ENCODE measurements around the gene PSD2. TPM values are rescaled to one million over a fixed set of nuclear protein-coding genes. Genes with fewer than 3 reads are reported as not detected.

PSD2 gene
- polyA plus RNA-seq, 3 donors, result not detected

GRCh38 chr5:139880416-139881142, 85.0 kb downstream of the PSD2 start:
- no peaks in the 10 kb centered on the region for H4K20me1 ChIP-seq (ENCODE audit: insufficient read depth, low read length)
- H3K4me1 ChIP-seq (ENCODE audit: control insufficient read depth in 1 of 2, insufficient read depth in 2 of 2, low read length in 2 of 2), result no peaks in the 10 kb centered on the region
- H3K4me2 ChIP-seq (replicated peaks; ENCODE audit: extremely low read depth, low read length, poor library complexity, severe bottlenecking), result no peak overlapping the region
- H3K27ac Mint-ChIP-seq, result no peak overlapping the region
- H3K27me3 ChIP-seq (ENCODE audit: control insufficient read depth in 2 of 2, insufficient read depth in 2 of 2, low read length in 2 of 2), result no peaks in the 10 kb centered on the region
- no peak for TF ChIP-seq CTCF (IDR thresholded peaks at IDR 0.05)
- H3K4me3 ChIP-seq (replicated peaks in 1 of 3; ENCODE audit: low read depth in 2 of 3, low read length in 3 of 3), result no peak overlapping the region
- H3K4me1 Mint-ChIP-seq, result no peaks in the 10 kb centered on the region
- no peaks in the 10 kb centered on the region for H3K36me3 Mint-ChIP-seq
- H3K36me3 ChIP-seq (replicated peaks in 1 of 2; ENCODE audit: control insufficient read depth in 1 of 2, insufficient read depth in 2 of 2, low read length in 2 of 2), result no peaks in the 10 kb centered on the region
- peaks cover 3 to 12% (median 9%) of the 10 kb centered on the region in 3 donors for H3K27me3 Mint-ChIP-seq (ENCODE audit: low read depth in 3 of 3)
- no peaks in the 10 kb centered on the region for H3K79me2 ChIP-seq (ENCODE audit: insufficient read depth, low read length)
- H2AFZ ChIP-seq (ENCODE audit: insufficient read depth, low read depth, low read length, poor library complexity, severe bottlenecking), result no peak overlapping the region
- intact Hi-C loops (cut with micrococcal nuclease), result no loop called here
- H3K9me3 Mint-ChIP-seq, result peaks cover 0 to 8% (median 3%) of the 10 kb centered on the region in 7 donors
- no peak overlapping the region for H3K9ac ChIP-seq (ENCODE audit: insufficient read depth, low read length, poor library complexity, severe bottlenecking)
- H3K27ac ChIP-seq (ENCODE audit: low read depth in 1 of 2, low read length in 2 of 2), result no peak overlapping the region
- H3K9me3 ChIP-seq (replicated peaks in 1 of 2; ENCODE audit: control insufficient read depth in 1 of 2, insufficient read depth in 1 of 2, low read length in 2 of 2), result no peaks in the 10 kb centered on the region
- DNase-seq, result no peak
- H3K4me3 Mint-ChIP-seq, result no peak overlapping the region
- WGBS (ENCODE audit: insufficient coverage), result 100% methylated on average over 2 of the region's 18 CpGs

GRCh38 chr5:139881143-139881733, 85.6 kb downstream of the PSD2 start:
- no peak overlapping the region for H3K4me2 ChIP-seq (replicated peaks; ENCODE audit: extremely low read depth, low read length, poor library complexity, severe bottlenecking)
- intact Hi-C loops (cut with micrococcal nuclease), result no loop called here
- no peak overlapping the region for H2AFZ ChIP-seq (ENCODE audit: insufficient read depth, low read depth, low read length, poor library complexity, severe bottlenecking)
- Mint-ChIP-seq H3K36me3 (no peaks in the 10 kb centered on the region), H3K4me1 (no peaks in the 10 kb centered on the region), H3K27me3 (ENCODE audit: low read depth in 3 of 3) (peaks cover under 1 to 12% (median 9%) of the 10 kb centered on the region in 3 donors), H3K4me3 (no peak overlapping the region), H3K27ac (no peak overlapping the region), H3K9me3 (peaks cover 0 to 5% (median 0%) of the 10 kb centered on the region in 7 donors)
- H3K36me3 ChIP-seq (replicated peaks in 1 of 2; ENCODE audit: control insufficient read depth in 1 of 2, insufficient read depth in 2 of 2, low read length in 2 of 2), result no peaks in the 10 kb centered on the region
- H4K20me1 ChIP-seq (ENCODE audit: insufficient read depth, low read length), result no peaks in the 10 kb centered on the region
- 96% methylated on average over 5 of the region's 5 CpGs for WGBS (ENCODE audit: insufficient coverage)
- TF ChIP-seq CTCF (IDR thresholded peaks at IDR 0.05), result no peak
- no peak for DNase-seq
- H3K4me1 ChIP-seq (ENCODE audit: control insufficient read depth in 1 of 2, insufficient read depth in 2 of 2, low read length in 2 of 2), result no peaks in the 10 kb centered on the region
- H3K9me3 ChIP-seq (replicated peaks in 1 of 2; ENCODE audit: control insufficient read depth in 1 of 2, insufficient read depth in 1 of 2, low read length in 2 of 2), result no peaks in the 10 kb centered on the region
- no peak overlapping the region for H3K27ac ChIP-seq (ENCODE audit: low read depth in 1 of 2, low read length in 2 of 2)
- no peak overlapping the region for H3K9ac ChIP-seq (ENCODE audit: insufficient read depth, low read length, poor library complexity, severe bottlenecking)
- no peaks in the 10 kb centered on the region for H3K27me3 ChIP-seq (ENCODE audit: control insufficient read depth in 2 of 2, insufficient read depth in 2 of 2, low read length in 2 of 2)
- H3K79me2 ChIP-seq (ENCODE audit: insufficient read depth, low read length), result no peaks in the 10 kb centered on the region
- no peak overlapping the region for H3K4me3 ChIP-seq (replicated peaks in 1 of 3; ENCODE audit: low read depth in 2 of 3, low read length in 3 of 3)
